ENCODE measurements around the gene ABCA6. TPM values are rescaled to one million over a fixed set of nuclear protein-coding genes. Genes with fewer than 3 reads are reported as not detected.

ABCA6 gene
- total RNA-seq, 1 donor = 3.9 TPM

DNA sequence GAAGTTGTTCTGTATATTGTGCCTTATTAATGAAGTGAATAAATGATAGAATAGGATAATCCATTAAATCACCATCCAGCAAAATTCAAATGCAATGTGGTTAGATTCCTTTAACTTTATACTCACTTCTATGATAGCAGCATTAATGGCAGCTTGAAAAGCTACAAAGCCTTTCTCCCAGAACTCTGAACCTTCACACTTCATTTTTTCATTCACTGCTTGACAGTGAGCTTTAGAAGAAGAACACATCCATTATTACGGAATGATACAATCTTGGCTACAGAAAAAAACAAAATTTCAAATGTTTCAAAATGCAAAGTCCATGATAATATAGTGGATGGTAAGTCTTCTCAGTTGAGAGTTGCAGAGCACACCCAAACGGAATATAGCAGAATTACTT is 97.3 kb downstream of the ABCA6 start:
- TF ChIP-seq, protein P1, sequence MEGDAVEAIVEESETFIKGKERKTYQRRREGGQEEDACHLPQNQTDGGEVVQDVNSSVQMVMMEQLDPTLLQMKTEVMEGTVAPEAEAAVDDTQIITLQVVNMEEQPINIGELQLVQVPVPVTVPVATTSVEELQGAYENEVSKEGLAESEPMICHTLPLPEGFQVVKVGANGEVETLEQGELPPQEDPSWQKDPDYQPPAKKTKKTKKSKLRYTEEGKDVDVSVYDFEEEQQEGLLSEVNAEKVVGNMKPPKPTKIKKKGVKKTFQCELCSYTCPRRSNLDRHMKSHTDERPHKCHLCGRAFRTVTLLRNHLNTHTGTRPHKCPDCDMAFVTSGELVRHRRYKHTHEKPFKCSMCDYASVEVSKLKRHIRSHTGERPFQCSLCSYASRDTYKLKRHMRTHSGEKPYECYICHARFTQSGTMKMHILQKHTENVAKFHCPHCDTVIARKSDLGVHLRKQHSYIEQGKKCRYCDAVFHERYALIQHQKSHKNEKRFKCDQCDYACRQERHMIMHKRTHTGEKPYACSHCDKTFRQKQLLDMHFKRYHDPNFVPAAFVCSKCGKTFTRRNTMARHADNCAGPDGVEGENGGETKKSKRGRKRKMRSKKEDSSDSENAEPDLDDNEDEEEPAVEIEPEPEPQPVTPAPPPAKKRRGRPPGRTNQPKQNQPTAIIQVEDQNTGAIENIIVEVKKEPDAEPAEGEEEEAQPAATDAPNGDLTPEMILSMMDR (IDR thresholded peaks at IDR 0.05; ENCODE audit: insufficient read depth, low read depth, low read length) = no peak
- H3K4me3 ChIP-seq (ENCODE audit: low read depth, low read length) = no peak overlapping the region
- no peak for DNase-seq (ENCODE audit: low read depth)

DNA sequence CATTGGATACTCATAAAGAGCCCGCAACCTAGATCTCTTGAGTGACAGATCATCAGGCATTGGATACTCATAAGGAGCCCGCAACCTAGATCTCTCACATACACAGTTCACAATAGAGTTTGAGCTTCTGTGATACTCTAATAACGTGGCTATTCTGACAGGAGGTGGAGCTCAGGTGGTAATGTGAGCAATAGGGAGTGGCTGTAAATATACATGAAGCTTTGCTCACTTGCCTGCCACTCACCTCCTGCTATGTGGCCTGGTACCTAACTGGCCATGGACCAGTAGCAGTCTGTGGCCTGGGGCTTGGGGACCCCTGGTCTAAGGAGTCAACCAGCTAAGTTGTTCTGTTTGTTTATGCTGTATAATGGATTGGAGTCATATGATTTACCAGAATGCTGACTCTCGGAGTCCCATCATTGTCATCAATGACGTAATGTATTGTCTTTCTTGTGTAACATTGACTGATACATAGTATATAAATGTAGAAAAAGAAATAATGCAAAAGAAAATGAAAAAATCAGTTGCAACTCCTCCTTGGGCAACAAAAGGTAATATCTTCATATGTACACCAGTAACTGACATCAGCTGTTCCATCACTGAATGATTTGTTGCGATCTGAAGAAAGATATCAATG is 98.5 kb downstream of the ABCA6 start:
- H3K4me3 ChIP-seq (ENCODE audit: low read depth, low read length) = no peak overlapping the region
- DNase-seq (ENCODE audit: low read depth) = no peak
- TF ChIP-seq, protein P1 (IDR thresholded peaks at IDR 0.05; ENCODE audit: insufficient read depth, low read depth, low read length) = no peak

DNA sequence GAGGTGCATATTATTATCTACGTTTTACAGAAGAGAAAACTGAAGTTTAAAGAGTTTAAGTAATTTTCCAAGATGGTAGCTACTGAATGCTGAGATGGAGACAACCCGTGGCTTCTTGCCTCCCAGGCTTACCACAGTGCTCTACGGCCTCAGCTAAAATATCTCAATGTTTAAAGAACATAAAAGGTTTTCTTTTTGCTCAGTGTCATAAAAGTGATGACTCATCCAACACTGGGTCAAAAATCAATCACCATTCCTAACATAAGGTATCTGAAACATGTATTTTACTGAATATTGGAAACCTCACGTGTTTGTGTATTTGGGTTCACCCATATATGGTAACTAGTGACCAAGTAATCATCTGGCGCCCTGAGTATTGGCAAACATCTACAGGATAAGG is 99.4 kb downstream of the ABCA6 start:
- H3K4me3 ChIP-seq (ENCODE audit: low read depth, low read length) = no peak overlapping the region
- TF ChIP-seq, protein P1 (IDR thresholded peaks at IDR 0.05; ENCODE audit: insufficient read depth, low read depth, low read length) = no peak
- DNase-seq (ENCODE audit: low read depth) = no peak

DNA sequence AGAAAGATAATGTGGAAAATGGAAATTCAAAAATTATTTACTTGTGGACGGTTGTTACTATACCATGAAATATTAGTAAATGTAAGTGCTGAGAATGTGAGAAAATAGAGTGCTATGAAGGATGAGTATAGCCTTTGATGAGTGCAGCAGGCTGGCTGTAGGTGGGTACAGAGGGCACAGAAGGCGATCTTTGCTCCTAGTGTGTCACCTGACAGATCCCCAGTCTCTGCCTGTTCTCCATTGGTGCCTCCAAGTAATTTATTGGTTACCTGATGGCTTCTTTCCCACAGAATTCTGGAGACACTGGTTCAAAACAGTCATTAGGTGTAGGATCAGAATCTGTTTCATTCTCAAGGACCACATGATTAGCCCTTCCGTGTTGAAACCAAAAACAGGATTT is 109.9 kb downstream of the ABCA6 start:
- TF ChIP-seq, protein P1 (IDR thresholded peaks at IDR 0.05; ENCODE audit: insufficient read depth, low read depth, low read length) = no peak
- DNase-seq (ENCODE audit: low read depth) = no peak
- H3K4me3 ChIP-seq (ENCODE audit: low read depth, low read length) = no peak overlapping the region

DNA sequence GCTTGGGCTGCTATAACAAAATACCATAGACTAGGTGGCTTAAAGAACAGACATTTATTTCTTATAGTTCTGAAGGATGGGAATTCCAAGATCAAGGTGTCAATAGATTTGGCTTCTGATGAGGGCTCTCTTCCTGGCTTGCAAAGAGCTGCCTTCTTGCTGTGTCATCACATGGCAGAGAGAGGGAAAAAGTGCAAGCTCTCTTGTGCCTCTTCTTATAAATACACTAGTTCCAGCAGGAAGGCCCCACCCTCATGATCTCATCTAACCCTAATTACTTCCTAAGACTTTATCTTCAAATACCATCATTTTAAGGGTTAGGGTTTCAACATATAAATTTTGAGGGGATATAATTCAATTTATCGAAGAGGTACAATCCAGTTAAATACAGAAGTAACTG is 111.5 kb downstream of the ABCA6 start:
- DNase-seq (ENCODE audit: low read depth) = no peak
- no peak overlapping the region for H3K4me3 ChIP-seq (ENCODE audit: low read depth, low read length)
- TF ChIP-seq, protein P1 (IDR thresholded peaks at IDR 0.05; ENCODE audit: insufficient read depth, low read depth, low read length) = no peak

Small RNA genes lying within 50 kb of the gene (small RNA-seq; reads per million reads assigned to genes)
- gene MIR4524B = not detected

Other genes with a start within 250 kb of the ABCA6 start
- 1.6 and 2.2 TPM in 2 replicates for gene ABCA8, start 186.5 kb downstream of the ABCA6 start, total RNA-seq
- gene ABCA9, start 81.0 kb downstream of the ABCA6 start, total RNA-seq = 2.2 and 2.3 TPM in 2 replicates
- gene ABCA10, start 86.9 kb upstream of the ABCA6 start, total RNA-seq = 0.43 and 0.64 TPM in 2 replicates
- 12.6 and 13.8 TPM in 2 replicates for gene ABCA5, start 185.2 kb upstream of the ABCA6 start, total RNA-seq